Measurements from ENCODE around the gene ARHGAP23. TPM values are rescaled to one million over a fixed set of nuclear protein-coding genes. Genes with fewer than 3 reads are reported as not detected.

The ARHGAP23 gene
- total RNA-seq: 58.3 TPM
- long read RNA-seq, partial matches to known transcripts: 73 of 116 reads
- long read RNA-seq, other reads (novel, unspliced or antisense): 41 of 116 reads

- intact Hi-C loops (cut with DNase I): loop anchor here (5.0 kb wide), 1 partner anchor 39 kb away; no protein-coding TSS in a partner anchor
- DNase-seq (peak; percentile 83), ATAC-seq (ENCODE audit: poor library complexity) (peak; percentile 81)
These were observed at the start of gene ARHGAP23 for GRCh38 chr17:38428112-38428642. Gene ARHGAP23 (plus strand): TSS chr17:38428464. CDS start chr17:38428486, 22 bp downstream.

GRCh38 chr17:38379448-38379847, 48.8 kb upstream of the ARHGAP23 start:
- DNase-seq (no peak), ATAC-seq (ENCODE audit: poor library complexity) (no peak)
- intact Hi-C loops (cut with DNase I): no loop called here

GRCh38 chr17:38395090-38395489, 33.2 kb upstream of the ARHGAP23 start:
- ATAC-seq (ENCODE audit: poor library complexity) (no peak), DNase-seq (no peak)
- intact Hi-C loops (cut with DNase I): no loop called here

GRCh38 chr17:38397227-38397626, 31.0 kb upstream of the ARHGAP23 start:
- DNase-seq (no peak), ATAC-seq (ENCODE audit: poor library complexity) (peak; percentile 81)
- intact Hi-C loops (cut with DNase I): no loop called here

GRCh38 chr17:38400286-38400685, 28.0 kb upstream of the ARHGAP23 start:
- intact Hi-C loops (cut with DNase I): no loop called here
- no peak for ATAC-seq (ENCODE audit: poor library complexity)
- no peak for DNase-seq

- ATAC-seq (ENCODE audit: poor library complexity) (no peak), DNase-seq (no peak)
- intact Hi-C loops (cut with DNase I): no loop called here
These were observed 26.8 kb upstream of the ARHGAP23 start for GRCh38 chr17:38401459-38401858.

- ATAC-seq (ENCODE audit: poor library complexity) (no peak), DNase-seq (no peak)
- intact Hi-C loops (cut with DNase I): no loop called here
These were observed 25.4 kb upstream of the ARHGAP23 start for GRCh38 chr17:38402897-38403296.

GRCh38 chr17:38403491-38403890, 24.8 kb upstream of the ARHGAP23 start:
- intact Hi-C loops (cut with DNase I): no loop called here
- ATAC-seq (ENCODE audit: poor library complexity) (peak; percentile 36), DNase-seq (no peak)

GRCh38 chr17:38404174-38404943, 23.9 kb upstream of the ARHGAP23 start:
- ATAC-seq (ENCODE audit: poor library complexity): no peak
- DNase-seq: no peak
- intact Hi-C loops (cut with DNase I): no loop called here

- DNase-seq: no peak
- no peak for ATAC-seq (ENCODE audit: poor library complexity)
- intact Hi-C loops (cut with DNase I): no loop called here
These were observed 22.6 kb upstream of the ARHGAP23 start for GRCh38 chr17:38405654-38406053.

- DNase-seq (no peak), ATAC-seq (ENCODE audit: poor library complexity) (no peak)
- intact Hi-C loops (cut with DNase I): no loop called here
These were observed 18.1 kb upstream of the ARHGAP23 start for GRCh38 chr17:38410201-38410600.

GRCh38 chr17:38415250-38416194, 12.7 kb upstream of the ARHGAP23 start:
- DNase-seq (no peak), ATAC-seq (ENCODE audit: poor library complexity) (peak; percentile 37)
- intact Hi-C loops (cut with DNase I): no loop called here

- DNase-seq: no peak
- intact Hi-C loops (cut with DNase I): no loop called here
- no peak for ATAC-seq (ENCODE audit: poor library complexity)
These were observed 11.4 kb upstream of the ARHGAP23 start for GRCh38 chr17:38416840-38417209.

GRCh38 chr17:38417210-38417951, 10.9 kb upstream of the ARHGAP23 start:
- intact Hi-C loops (cut with DNase I): no loop called here
- no peak for DNase-seq
- no peak for ATAC-seq (ENCODE audit: poor library complexity)

GRCh38 chr17:38418062-38418692, 10.1 kb upstream of the ARHGAP23 start:
- no peak for DNase-seq
- intact Hi-C loops (cut with DNase I): no loop called here
- no peak for ATAC-seq (ENCODE audit: poor library complexity)

- no peak for DNase-seq
- intact Hi-C loops (cut with DNase I): no loop called here
- no peak for ATAC-seq (ENCODE audit: poor library complexity)
These were observed 9.4 kb upstream of the ARHGAP23 start for GRCh38 chr17:38418693-38419507.

- no peak for ATAC-seq (ENCODE audit: poor library complexity)
- intact Hi-C loops (cut with DNase I): no loop called here
These were observed 8.7 kb upstream of the ARHGAP23 start for GRCh38 chr17:38419508-38419981.

More at GRCh38 chr17:38419508-38419981, 8.7 kb upstream of the ARHGAP23 start:
- DNase-seq: no peak
